ENCODE data around the gene CDIPT.

- no peak for TF ChIP-seq EZH2 (IDR thresholded peaks at IDR 0.05)
- TF ChIP-seq, protein P1, sequence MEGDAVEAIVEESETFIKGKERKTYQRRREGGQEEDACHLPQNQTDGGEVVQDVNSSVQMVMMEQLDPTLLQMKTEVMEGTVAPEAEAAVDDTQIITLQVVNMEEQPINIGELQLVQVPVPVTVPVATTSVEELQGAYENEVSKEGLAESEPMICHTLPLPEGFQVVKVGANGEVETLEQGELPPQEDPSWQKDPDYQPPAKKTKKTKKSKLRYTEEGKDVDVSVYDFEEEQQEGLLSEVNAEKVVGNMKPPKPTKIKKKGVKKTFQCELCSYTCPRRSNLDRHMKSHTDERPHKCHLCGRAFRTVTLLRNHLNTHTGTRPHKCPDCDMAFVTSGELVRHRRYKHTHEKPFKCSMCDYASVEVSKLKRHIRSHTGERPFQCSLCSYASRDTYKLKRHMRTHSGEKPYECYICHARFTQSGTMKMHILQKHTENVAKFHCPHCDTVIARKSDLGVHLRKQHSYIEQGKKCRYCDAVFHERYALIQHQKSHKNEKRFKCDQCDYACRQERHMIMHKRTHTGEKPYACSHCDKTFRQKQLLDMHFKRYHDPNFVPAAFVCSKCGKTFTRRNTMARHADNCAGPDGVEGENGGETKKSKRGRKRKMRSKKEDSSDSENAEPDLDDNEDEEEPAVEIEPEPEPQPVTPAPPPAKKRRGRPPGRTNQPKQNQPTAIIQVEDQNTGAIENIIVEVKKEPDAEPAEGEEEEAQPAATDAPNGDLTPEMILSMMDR (IDR thresholded peaks at IDR 0.05): peak; percentile 94
These were observed 47.0 kb downstream of the CDIPT start, which contains the start of gene PAGR1 for GRCh38 chr16:29815793-29816693.
